ENCODE results near the gene E2F4. TPM values are rescaled to one million over a fixed set of nuclear protein-coding genes. Genes with fewer than 3 reads are reported as not detected.

Gene E2F4
- total and polyA plus RNA-seq, 2 of the 8 experiments (the other 6 are each of a cell fraction or from before 2014, with no cell fraction given), result 79.9 to 157 TPM

- no peak for TF ChIP-seq SIN3A (conservative IDR thresholded peaks at IDR 0.05 in 1 of 2, IDR thresholded peaks at IDR 0.05 in 1 of 2; ENCODE audit: low read depth in 1 of 2, low read length in 2 of 2)
Observed at GRCh38 chr16:67211674-67212073, 19.7 kb downstream of the E2F4 start (continued).
